Cardiac muscle cell (in vitro differentiated cells and primary cell): ENCODE measurements around the gene STAB1. TPM values are rescaled to one million over a fixed set of nuclear protein-coding genes. Genes with fewer than 3 reads are reported as not detected.

Experiments used
- DNase-seq, 2 donors: peaks; one replicate each; pipeline versions ENCODE4 v3.0.0 to v3.0.0-alpha.2; 2010 to 2017; ENCODE audit warnings: low read depth in 1 of 2, low spot score in 1 of 2
- H3K27ac ChIP-seq: fragments of 200-600 bp; sonication (generic); 2 replicates; pipeline ENCODE4 v1.5.1; 2016
- H3K27me3 ChIP-seq: fragments of 200-600 bp; sonication (generic); 2 replicates; pipeline ENCODE4 v1.6.0; 2016; ENCODE audit warnings: control low read depth
- H3K36me3 ChIP-seq: fragments of 200-600 bp; sonication (generic); 2 replicates; pipeline ENCODE4 v1.5.1; 2016; ENCODE audit warnings: control low read depth
- H3K4me1 ChIP-seq: fragments of 200-600 bp; sonication (generic); 2 replicates; pipeline ENCODE4 v1.8.1; 2017; ENCODE audit warnings: low read depth, mild to moderate bottlenecking, mixed run types
- H3K4me3 ChIP-seq: fragments of 200-600 bp; sonication (generic); 2 replicates; pipeline ENCODE4 v1.5.1; 2016; ENCODE audit warnings: mild to moderate bottlenecking
- H3K9me3 ChIP-seq: fragments of 200-600 bp; sonication (generic); 2 replicates; pipeline ENCODE4 v1.5.1; 2017; ENCODE audit warnings: low read depth, mild to moderate bottlenecking, control low read depth
- CTCF ChIP-seq: IDR thresholded peaks from 2 replicates; pipeline ENCODE4 v1.5.1; 2012; ENCODE audit warnings: low read depth, mild to moderate bottlenecking, low read length
- polyA plus RNA-seq: library from polyadenylated mRNA; unstranded; fragments of >200 nt; fragmentation: Nextera tagmentation; extraction: Ambion mirVana; gene quantifications from 2 replicates; pipeline ENCODE4 v1.2.1, GENCODE V29; 2016
- total RNA-seq: library from RNA; depleted of rRNA; stranded (reverse); fragments of >200 nt; gene quantifications from 2 replicates; pipeline ENCODE4 v1.2.3, GENCODE V29; 2016

STAB1 gene
- total and polyA plus RNA-seq, 2 experiments from 2014 or later: 2.2 TPM; not detected in 1

- no peaks in the 10 kb centered on the region for H3K9me3 ChIP-seq
- no peak for DNase-seq
- TF ChIP-seq CTCF: no peak
Observed at GRCh38 chr3:52454938-52455282, 40.2 kb upstream of the STAB1 start.

GRCh38 chr3:52455283-52456168, 39.6 kb upstream of the STAB1 start, which contains the start of gene NISCH:
NISCH (plus strand) TSS chr3:52455604; CDS start chr3:52455642, 38 bp downstream.
- Histone ChIP-seq H3K36me3 (peaks cover 43% of the 10 kb centered on the region), H3K9me3 (no peaks in the 10 kb centered on the region), H3K4me3 (peak within 1 kb of the TSS; percentile 87), H3K27ac (peak within 1 kb of the TSS; percentile 99), H3K4me1 (peaks cover 40% of the 10 kb centered on the region), H3K27me3 (no peaks in the 10 kb centered on the region)
- peak; percentile 79 to 93 for DNase-seq
- no peak for TF ChIP-seq CTCF

More at GRCh38 chr3:52454938-52455282, 40.2 kb upstream of the STAB1 start:
- H3K27ac ChIP-seq: peak overlapping the region; percentile 99
- H3K36me3 ChIP-seq: peaks cover 43% of the 10 kb centered on the region
- H3K27me3 ChIP-seq: no peaks in the 10 kb centered on the region
- H3K4me1 ChIP-seq: peaks cover 46% of the 10 kb centered on the region
- peak overlapping the region; percentile 87 for H3K4me3 ChIP-seq

- H3K4me1 ChIP-seq: peaks cover 35% of the 10 kb centered on the region
- no peaks in the 10 kb centered on the region for H3K9me3 ChIP-seq
- H3K27me3 ChIP-seq: no peaks in the 10 kb centered on the region
- peak overlapping the region; percentile 99 for H3K27ac ChIP-seq
- peaks cover 45% of the 10 kb centered on the region for H3K36me3 ChIP-seq
- DNase-seq: peak in 1 of 2 donors; percentile 70
- H3K4me3 ChIP-seq: peak overlapping the region; percentile 87
- TF ChIP-seq CTCF: no peak
Observed at GRCh38 chr3:52456169-52456799, 38.9 kb upstream of the STAB1 start.

- H3K9me3 ChIP-seq: no peaks in the 10 kb centered on the region
- H3K4me3 ChIP-seq: peak overlapping the region; percentile 87
- H3K4me1 ChIP-seq: peaks cover 32% of the 10 kb centered on the region
- H3K27me3 ChIP-seq: no peaks in the 10 kb centered on the region
- H3K36me3 ChIP-seq: peaks cover 42% of the 10 kb centered on the region
- no peak for DNase-seq
- peak overlapping the region; percentile 99 for H3K27ac ChIP-seq
- no peak for TF ChIP-seq CTCF
Observed at GRCh38 chr3:52456800-52457183, 38.3 kb upstream of the STAB1 start.

DNA sequence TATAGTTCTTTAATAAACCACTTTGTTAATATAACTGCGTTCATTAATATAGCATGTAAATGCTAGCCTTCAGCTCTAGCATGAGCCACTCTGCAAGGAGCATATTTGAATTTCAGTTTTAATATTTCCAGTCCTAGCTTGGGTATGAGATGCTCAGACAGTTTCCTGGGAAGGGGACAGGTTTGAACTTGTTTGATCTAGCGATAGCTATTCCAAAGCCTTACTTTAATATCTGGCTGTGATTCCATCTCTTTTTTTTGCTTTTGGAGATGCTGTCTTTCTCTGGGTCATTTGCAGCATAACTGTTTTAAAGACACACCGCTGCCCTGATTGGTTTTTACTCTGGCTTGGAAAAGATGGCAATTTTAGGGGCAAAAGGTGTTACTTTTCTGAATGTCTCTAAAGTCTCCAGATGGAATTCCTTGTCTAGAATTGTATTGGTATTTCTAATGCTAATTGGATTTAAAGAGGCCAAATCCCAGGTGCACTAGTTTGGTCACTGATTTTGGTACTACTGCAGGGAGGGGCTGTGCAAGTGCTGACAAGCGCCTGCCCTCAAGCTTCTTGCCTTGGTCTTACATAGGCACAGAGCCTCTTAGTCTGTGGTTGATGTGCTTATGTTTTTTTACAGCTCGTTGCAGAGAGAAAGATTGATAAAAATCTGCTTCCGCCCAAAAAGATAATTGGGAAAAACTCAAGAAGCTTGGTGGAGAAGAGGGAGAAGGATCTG, 36.9 kb upstream of the STAB1 start:
- Histone ChIP-seq H3K36me3 (peaks cover 51% of the 10 kb centered on the region), H3K27me3 (no peaks in the 10 kb centered on the region), H3K27ac (no peak overlapping the region), H3K4me1 (peaks cover 24% of the 10 kb centered on the region), H3K4me3 (no peak overlapping the region), H3K9me3 (no peaks in the 10 kb centered on the region)
- TF ChIP-seq CTCF: no peak
- DNase-seq: no peak
